ENCODE data around the gene NOS1. TPM values are rescaled to one million over a fixed set of nuclear protein-coding genes. Genes with fewer than 3 reads are reported as not detected.

Gene NOS1
- total and polyA plus RNA-seq, 2 experiments from 2014 or later = 0.63 to 3.0 TPM

- H3K79me2 ChIP-seq (replicated peaks; ENCODE audit: insufficient read depth) = no peaks in the 10 kb centered on the region
- no peak for TF ChIP-seq EZH2phosphoT487 (IDR thresholded peaks at IDR 0.05; ENCODE audit: unreplicated experiment)
- TF ChIP-seq JUNB (IDR thresholded peaks at IDR 0.05; ENCODE audit: unreplicated experiment) = no peak
- TF ChIP-seq ZNF462 (CRISPR knock-in tag; IDR thresholded peaks at IDR 0.05) = no peak
- no peak for TF ChIP-seq CREB1 (CRISPR knock-in tag; IDR thresholded peaks at IDR 0.05; ENCODE audit: low read depth)
- no peak for TF ChIP-seq CTCF (conservative IDR thresholded peaks at IDR 0.05; ENCODE audit: low read depth in 2 of 2)
- TF ChIP-seq NANOG (IDR thresholded peaks at IDR 0.05; ENCODE audit: borderline replicate concordance) = no peak
- no peak for TF ChIP-seq ZNF331 (CRISPR knock-in tag; IDR thresholded peaks at IDR 0.05; ENCODE audit: low read depth)
- TF ChIP-seq EZH2 (IDR thresholded peaks at IDR 0.05; ENCODE audit: low read depth, unreplicated experiment) = no peak
- TF ChIP-seq ZNF114 (CRISPR knock-in tag; IDR thresholded peaks at IDR 0.05) = no peak
- TF ChIP-seq POLR2AphosphoS5 (IDR thresholded peaks at IDR 0.05; ENCODE audit: low read depth) = no peak
- TF ChIP-seq ETS1 (IDR thresholded peaks at IDR 0.05) = no peak
- no peak for TF ChIP-seq STAT1 (IDR thresholded peaks at IDR 0.05; ENCODE audit: unreplicated experiment)
- TF ChIP-seq REST (IDR thresholded peaks at IDR 0.05; ENCODE audit: unreplicated experiment) = no peak
- no peaks in the 10 kb centered on the region; the same call in 2 of the 3 replicates for H3K9me3 Mint-ChIP-seq
- H3K4me2 ChIP-seq = no peak overlapping the region
- peaks cover 12% of the 10 kb centered on the region for H3K27me3 Mint-ChIP-seq (ENCODE audit: insufficient read depth, low read depth, poor library complexity)
- H3K4me1 Mint-ChIP-seq = no peaks in the 10 kb centered on the region; the same call in 1 of the 3 replicates
- H3K9me2 ChIP-seq (ENCODE audit: insufficient read depth) = no peaks in the 10 kb centered on the region
- no peaks in the 10 kb centered on the region for H3K4me1 ChIP-seq (ENCODE audit: insufficient read depth)
- H3K27ac ChIP-seq (ENCODE audit: low read depth) = no peak overlapping the region
- ATAC-seq (no peak), DNase-seq (ENCODE audit: low spot score) (no peak)
- no peak overlapping the region for H3K27ac Mint-ChIP-seq
- H3K4me3 Mint-ChIP-seq = no peak overlapping the region
- no peaks in the 10 kb centered on the region for H3K27me3 ChIP-seq (ENCODE audit: insufficient read depth)
- no peak overlapping the region for H2AFZ ChIP-seq
- H3K36me3 Mint-ChIP-seq (ENCODE audit: low read depth) = peaks cover 87% of the 10 kb centered on the region
- H3K36me3 ChIP-seq (ENCODE audit: insufficient read depth) = peaks cover 21% of the 10 kb centered on the region
- H3F3A ChIP-seq (replicated peaks; ENCODE audit: low read depth) = 0 out of 2 replicates have a peak, but pooled peaks cover 7% of the 10 kb centered on the region
- no peak overlapping the region for H3K4me3 ChIP-seq
- peaks cover 4% of the 10 kb centered on the region; the same call in 1 of the 2 replicates for H4K20me1 ChIP-seq (replicated peaks; ENCODE audit: insufficient read depth)
Measured at GRCh38 chr12:117159674-117160073, 201.8 kb downstream of the NOS1 start.
